Right kidney (tissue), 1 donor: ENCODE measurements around the gene OGFOD3.

ENCODE experiments used
- DNase-seq: peaks from one replicate; pipeline ENCODE4 v3.0.0-alpha.2; 2016

Gene OGFOD3

GRCh38 chr17:82408288-82408937 is 10.0 kb downstream of the OGFOD3 start:
- no peak for DNase-seq

- DNase-seq: no peak
Measured at GRCh38 chr17:82407255-82407654, 11.1 kb downstream of the OGFOD3 start.

- DNase-seq: no peak
Measured at GRCh38 chr17:82406131-82406671, 12.2 kb downstream of the OGFOD3 start.

- no peak for DNase-seq
Measured at GRCh38 chr17:82405051-82405450, 13.3 kb downstream of the OGFOD3 start.

GRCh38 chr17:82403662-82404660 is 14.4 kb downstream of the OGFOD3 start:
- DNase-seq: no peak

- no peak for DNase-seq
Measured at GRCh38 chr17:82402865-82403264, 15.5 kb downstream of the OGFOD3 start.

GRCh38 chr17:82400830-82401229 is 17.6 kb downstream of the OGFOD3 start:
- no peak for DNase-seq

- DNase-seq: no peak
Measured at GRCh38 chr17:82400206-82400605, 18.2 kb downstream of the OGFOD3 start.

- no peak for DNase-seq
Measured at GRCh38 chr17:82399601-82400101, 18.7 kb downstream of the OGFOD3 start.

GRCh38 chr17:82399041-82399441 is 19.3 kb downstream of the OGFOD3 start:
- no peak for DNase-seq

GRCh38 chr17:82397449-82398335 is 20.7 kb downstream of the OGFOD3 start:
- no peak for DNase-seq

GRCh38 chr17:82396601-82397435 is 21.6 kb downstream of the OGFOD3 start:
- DNase-seq: no peak

- no peak for DNase-seq
Measured at GRCh38 chr17:82394278-82394677, 24.1 kb downstream of the OGFOD3 start.

- DNase-seq: no peak
Measured at GRCh38 chr17:82392941-82393340, 25.4 kb downstream of the OGFOD3 start.

- DNase-seq: no peak
Measured at GRCh38 chr17:82392209-82392920, 26.0 kb downstream of the OGFOD3 start.

GRCh38 chr17:82391496-82392066 is 26.8 kb downstream of the OGFOD3 start:
- DNase-seq: no peak

- DNase-seq: no peak
Measured at GRCh38 chr17:82390860-82391435, 27.4 kb downstream of the OGFOD3 start.

GRCh38 chr17:82390015-82390859 is 28.1 kb downstream of the OGFOD3 start:
- no peak for DNase-seq

- DNase-seq: no peak
Measured at GRCh38 chr17:82389379-82389778, 29.0 kb downstream of the OGFOD3 start.
